K562 (cell line): Measurements from ENCODE around the gene AGRN. TPM values are rescaled to one million over a fixed set of nuclear protein-coding genes. Genes with fewer than 3 reads are reported as not detected.

ENCODE experiments used
- CEBPG ChIP-seq, 3 experiments: fragments of 200-800 bp in 1 of 3; sonication (Bioruptor generic) in 1 of 3; sonication (generic) in 1 of 3; formaldehyde crosslinking in 1 of 3; IDR thresholded peaks in 2 of 3; conservative IDR thresholded peaks in 1 of 3; 2 replicates each; pipeline versions ENCODE4 v1.6.1 to v1.8.0; 2016 to 2022; ENCODE audit warnings: missing compliant biosample characterization in 2 of 3, missing genetic modification characterization in 2 of 3, mild to moderate bottlenecking in 1 of 3, missing genetic modification reagents in 1 of 3
- DIDO1 ChIP-seq: fragments of 450-650 bp; IDR thresholded peaks from 2 replicates; pipeline ENCODE4 v1.6.1; 2016; ENCODE audit warnings: low read depth, missing biosample characterization, missing genetic modification characterization
- FOXK1 ChIP-seq: sonication (generic); formaldehyde crosslinking; IDR thresholded peaks from 2 replicates; pipeline ENCODE4 v1.8.0; 2022; ENCODE audit warnings: missing genetic modification reagents, mild to moderate bottlenecking, borderline replicate concordance
- HNRNPL ChIP-seq: fragments of 200-400 bp; formaldehyde crosslinking; IDR thresholded peaks from 2 replicates; pipeline ENCODE4 v1.6.1; 2017; ENCODE audit warnings: low read depth, mild to moderate bottlenecking, low read length
- JUN ChIP-seq, 2 experiments: sonication (generic) in 1 of 2; formaldehyde crosslinking in 1 of 2; IDR thresholded peaks; 2 replicates each; pipeline versions ENCODE4 v1.6.1 to v1.8.0; 2012 to 2022; ENCODE audit warnings: borderline replicate concordance in 2 of 2, mild to moderate bottlenecking in 2 of 2, improper control_type of control experiment in 1 of 2, low read depth in 1 of 2, low read length in 1 of 2, missing genetic modification reagents in 1 of 2
- KAT2B ChIP-seq: IDR thresholded peaks from one replicate; pipeline ENCODE4 v1.6.1; 2012; ENCODE audit warnings: low read depth, mild to moderate bottlenecking, control low read depth, inconsistent platforms, low read length, moderate library complexity
- NFATC3 ChIP-seq: fragments of 450-650 bp; IDR thresholded peaks from 2 replicates; pipeline ENCODE4 v1.6.1; 2017; ENCODE audit warnings: mild to moderate bottlenecking
- RNF2 ChIP-seq: sonication (generic); IDR thresholded peaks from 2 replicates; pipeline ENCODE4 v1.6.1; 2016
- SMAD1 ChIP-seq: fragments of 150-350 bp; IDR thresholded peaks from 2 replicates; pipeline ENCODE4 v1.6.1; 2014; ENCODE audit warnings: low read length, low read depth; ENCODE audit not compliant: partially characterized antibody
- TCF7L2 ChIP-seq: fragments of 150-350 bp; IDR thresholded peaks from 2 replicates; pipeline ENCODE4 v1.6.1; 2016; ENCODE audit warnings: low read depth, mild to moderate bottlenecking, low read length, moderate library complexity
- USF1 ChIP-seq: sonication (generic); formaldehyde crosslinking; IDR thresholded peaks from 2 replicates; pipeline ENCODE4 v1.9.0; 2022; ENCODE audit warnings: mild to moderate bottlenecking, missing genetic modification reagents
- ZBTB7A ChIP-seq: IDR thresholded peaks from 2 replicates; pipeline ENCODE4 v1.6.1; 2011; ENCODE audit warnings: low read depth, mild to moderate bottlenecking, low read length, moderate library complexity, borderline replicate concordance; ENCODE audit not compliant: control insufficient read depth
- ZNF197 ChIP-seq: fragments of 200-800 bp; sonication (Bioruptor generic); IDR thresholded peaks from 2 replicates; pipeline ENCODE4 v1.6.1; 2016; ENCODE audit warnings: low read depth, missing genetic modification characterization, missing compliant biosample characterization
- ZNF239 ChIP-seq: fragments of 250-450 bp; sonication (Bioruptor Pico); IDR thresholded peaks from 2 replicates; pipeline ENCODE4 v1.4.0; 2020; ENCODE audit warnings: mild to moderate bottlenecking
- ZSCAN32 ChIP-seq: fragments of 450-650 bp; formaldehyde crosslinking; IDR thresholded peaks from 2 replicates; pipeline ENCODE4 v1.4.0; 2020; ENCODE audit warnings: mild to moderate bottlenecking, moderate library complexity
- polyA plus RNA-seq, 8 experiments: library from polyadenylated mRNA; depleted of rRNA in 4 of 8; stranded (reverse) in 5 of 8; unstranded in 3 of 8; fragments of >200 nt; fragmentation: Nextera tagmentation in 2 of 8; fragmentation: Illumina TruSeq in 1 of 8; extraction: Ambion mirVana in 2 of 8; extraction: Trizol in 1 of 8; gene quantifications; 2 replicates each; pipeline versions ENCODE4 v1.2.1 to v1.2.3, GENCODE V29; 2011 to 2014; ENCODE audit warnings: inconsistent platforms in 1 of 8, missing spikeins in 1 of 8
- total RNA-seq, 7 experiments: library from RNA; depleted of rRNA in 6 of 7; stranded (reverse); fragments of >200 nt in 6 of 7; fragmentation: Illumina TruSeq in 2 of 7; extraction: Trizol in 2 of 7; gene quantifications; 2 replicates each; pipeline versions ENCODE4 v1.2.1 to v1.2.3, GENCODE V29; 2011 to 2021; ENCODE audit warnings: low replicate concordance in 1 of 7
- TF ChIP-seq, protein P1 (sequence below): fragments of 450-650 bp; IDR thresholded peaks from 2 replicates; pipeline ENCODE4 v1.6.1; 2016; ENCODE audit warnings: low read depth
- TF ChIP-seq, protein P2 (sequence below): sonication (generic); formaldehyde crosslinking; IDR thresholded peaks from 2 replicates; pipeline ENCODE4 v1.4.0; 2020; ENCODE audit warnings: mild to moderate bottlenecking, missing genetic modification reagents

AGRN gene
- total and polyA plus RNA-seq, 9 of the 15 experiments (the other 6 are each of a cell fraction or from before 2014, with no cell fraction given): 0.04 to 111 (median 18.1) TPM

DNA sequence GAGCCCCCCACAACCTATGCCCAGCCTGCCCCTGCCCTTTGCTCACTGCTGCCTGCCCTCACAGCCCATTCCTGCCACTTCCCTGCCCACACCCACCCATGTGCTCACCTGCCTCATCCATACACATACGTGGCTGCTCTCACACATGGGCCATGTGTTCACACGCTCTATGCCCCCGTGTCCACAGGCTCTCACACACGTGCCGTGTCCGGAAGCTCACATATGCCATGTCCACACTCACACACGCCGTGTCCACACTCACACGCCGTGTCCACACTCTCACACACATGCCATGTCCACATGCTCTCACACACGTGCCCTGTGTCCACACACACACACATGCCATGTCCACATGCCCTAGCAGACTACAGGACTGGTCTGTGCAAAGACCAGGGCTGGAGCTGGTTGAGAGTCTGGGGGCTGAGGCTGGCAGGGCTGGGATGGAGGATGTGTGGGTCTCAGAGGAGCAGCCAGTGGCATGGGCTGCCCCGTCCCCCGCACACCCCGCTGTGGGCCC, 54.8 kb downstream of the AGRN start (continued):
- TF ChIP-seq, protein P1, sequence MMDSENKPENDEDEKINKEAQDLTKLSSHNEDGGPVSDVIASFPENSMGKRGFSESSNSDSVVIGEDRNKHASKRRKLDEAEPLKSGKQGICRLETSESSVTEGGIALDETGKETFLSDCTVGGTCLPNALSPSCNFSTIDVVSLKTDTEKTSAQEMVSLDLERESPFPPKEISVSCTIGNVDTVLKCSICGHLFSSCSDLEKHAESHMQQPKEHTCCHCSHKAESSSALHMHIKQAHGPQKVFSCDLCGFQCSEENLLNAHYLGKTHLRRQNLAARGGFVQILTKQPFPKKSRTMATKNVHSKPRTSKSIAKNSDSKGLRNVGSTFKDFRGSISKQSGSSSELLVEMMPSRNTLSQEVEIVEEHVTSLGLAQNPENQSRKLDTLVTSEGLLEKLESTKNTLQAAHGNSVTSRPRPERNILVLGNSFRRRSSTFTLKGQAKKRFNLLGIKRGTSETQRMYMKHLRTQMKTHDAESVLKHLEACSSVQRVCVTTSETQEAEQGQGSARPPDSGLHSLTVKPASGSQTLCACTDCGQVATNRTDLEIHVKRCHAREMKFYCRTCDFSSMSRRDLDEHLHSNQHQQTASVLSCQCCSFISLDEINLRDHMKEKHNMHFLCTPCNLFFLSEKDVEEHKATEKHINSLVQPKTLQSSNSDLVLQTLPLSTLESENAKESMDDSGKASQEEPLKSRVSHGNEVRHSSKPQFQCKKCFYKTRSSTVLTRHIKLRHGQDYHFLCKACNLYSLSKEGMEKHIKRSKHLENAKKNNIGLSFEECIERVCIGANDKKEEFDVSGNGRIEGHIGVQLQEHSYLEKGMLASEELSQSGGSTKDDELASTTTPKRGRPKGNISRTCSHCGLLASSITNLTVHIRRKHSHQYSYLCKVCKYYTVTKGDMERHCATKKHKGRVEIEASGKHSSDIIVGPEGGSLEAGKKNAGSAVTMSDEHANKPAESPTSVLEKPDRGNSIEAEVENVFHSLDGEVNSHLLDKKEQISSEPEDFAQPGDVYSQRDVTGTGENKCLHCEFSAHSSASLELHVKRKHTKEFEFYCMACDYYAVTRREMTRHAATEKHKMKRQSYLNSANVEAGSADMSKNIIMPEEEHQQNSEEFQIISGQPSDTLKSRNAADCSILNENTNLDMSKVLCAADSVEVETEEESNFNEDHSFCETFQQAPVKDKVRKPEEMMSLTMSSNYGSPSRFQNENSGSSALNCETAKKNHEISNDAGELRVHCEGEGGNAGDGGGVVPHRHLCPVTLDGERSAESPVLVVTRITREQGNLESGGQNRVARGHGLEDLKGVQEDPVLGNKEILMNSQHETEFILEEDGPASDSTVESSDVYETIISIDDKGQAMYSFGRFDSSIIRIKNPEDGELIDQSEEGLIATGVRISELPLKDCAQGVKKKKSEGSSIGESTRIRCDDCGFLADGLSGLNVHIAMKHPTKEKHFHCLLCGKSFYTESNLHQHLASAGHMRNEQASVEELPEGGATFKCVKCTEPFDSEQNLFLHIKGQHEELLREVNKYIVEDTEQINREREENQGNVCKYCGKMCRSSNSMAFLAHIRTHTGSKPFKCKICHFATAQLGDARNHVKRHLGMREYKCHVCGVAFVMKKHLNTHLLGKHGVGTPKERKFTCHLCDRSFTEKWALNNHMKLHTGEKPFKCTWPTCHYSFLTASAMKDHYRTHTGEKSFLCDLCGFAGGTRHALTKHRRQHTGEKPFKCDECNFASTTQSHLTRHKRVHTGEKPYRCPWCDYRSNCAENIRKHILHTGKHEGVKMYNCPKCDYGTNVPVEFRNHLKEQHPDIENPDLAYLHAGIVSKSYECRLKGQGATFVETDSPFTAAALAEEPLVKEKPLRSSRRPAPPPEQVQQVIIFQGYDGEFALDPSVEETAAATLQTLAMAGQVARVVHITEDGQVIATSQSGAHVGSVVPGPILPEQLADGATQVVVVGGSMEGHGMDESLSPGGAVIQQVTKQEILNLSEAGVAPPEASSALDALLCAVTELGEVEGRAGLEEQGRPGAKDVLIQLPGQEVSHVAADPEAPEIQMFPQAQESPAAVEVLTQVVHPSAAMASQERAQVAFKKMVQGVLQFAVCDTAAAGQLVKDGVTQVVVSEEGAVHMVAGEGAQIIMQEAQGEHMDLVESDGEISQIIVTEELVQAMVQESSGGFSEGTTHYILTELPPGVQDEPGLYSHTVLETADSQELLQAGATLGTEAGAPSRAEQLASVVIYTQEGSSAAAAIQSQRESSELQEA: no peak
- TF ChIP-seq RNF2 (no peak), DIDO1 (tag) (no peak), ZSCAN32 (CRISPR knock-in tag) (no peak), HNRNPL (no peak), CEBPG (CRISPR knock-in tag; IDR thresholded peaks at IDR 0.05) (peak; percentile 20; the same call in 1 of the 2 replicates), CEBPG (tag; conservative IDR thresholded peaks at IDR 0.05 in 1 of 2, IDR thresholded peaks at IDR 0.05 in 1 of 2) (no peak), ZBTB7A (no peak), ZNF197 (CRISPR knock-in tag) (no peak), TCF7L2 (no peak), SMAD1 (no peak), USF1 (peak; percentile 60), NFATC3 (no peak), KAT2B (no peak), JUN (IDR thresholded peaks at IDR 0.05; ENCODE audit: borderline replicate concordance, low read depth, low read length) (no peak), JUN (CRISPR knock-in tag; IDR thresholded peaks at IDR 0.05; ENCODE audit: borderline replicate concordance) (0 out of 2 replicates have a peak, but pooled peaks have one; percentile 26), ZNF239 (CRISPR knock-in tag) (no peak), FOXK1 (no peak)
- TF ChIP-seq, protein P2, sequence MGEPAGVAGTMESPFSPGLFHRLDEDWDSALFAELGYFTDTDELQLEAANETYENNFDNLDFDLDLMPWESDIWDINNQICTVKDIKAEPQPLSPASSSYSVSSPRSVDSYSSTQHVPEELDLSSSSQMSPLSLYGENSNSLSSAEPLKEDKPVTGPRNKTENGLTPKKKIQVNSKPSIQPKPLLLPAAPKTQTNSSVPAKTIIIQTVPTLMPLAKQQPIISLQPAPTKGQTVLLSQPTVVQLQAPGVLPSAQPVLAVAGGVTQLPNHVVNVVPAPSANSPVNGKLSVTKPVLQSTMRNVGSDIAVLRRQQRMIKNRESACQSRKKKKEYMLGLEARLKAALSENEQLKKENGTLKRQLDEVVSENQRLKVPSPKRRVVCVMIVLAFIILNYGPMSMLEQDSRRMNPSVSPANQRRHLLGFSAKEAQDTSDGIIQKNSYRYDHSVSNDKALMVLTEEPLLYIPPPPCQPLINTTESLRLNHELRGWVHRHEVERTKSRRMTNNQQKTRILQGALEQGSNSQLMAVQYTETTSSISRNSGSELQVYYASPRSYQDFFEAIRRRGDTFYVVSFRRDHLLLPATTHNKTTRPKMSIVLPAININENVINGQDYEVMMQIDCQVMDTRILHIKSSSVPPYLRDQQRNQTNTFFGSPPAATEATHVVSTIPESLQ (CRISPR knock-in tag): no peak
